Amniotic epithelial cell (primary cell): ENCODE measurements around the gene CDH4.
A peak's percentile ranks its signal among the peaks of the same experiment; 100 is the strongest.

Experiments
- DNase-seq: peaks from one replicate; pipeline ENCODE4 v3.0.0-alpha.2; 2010; ENCODE audit warnings: low read depth

CDH4 gene

DNA sequence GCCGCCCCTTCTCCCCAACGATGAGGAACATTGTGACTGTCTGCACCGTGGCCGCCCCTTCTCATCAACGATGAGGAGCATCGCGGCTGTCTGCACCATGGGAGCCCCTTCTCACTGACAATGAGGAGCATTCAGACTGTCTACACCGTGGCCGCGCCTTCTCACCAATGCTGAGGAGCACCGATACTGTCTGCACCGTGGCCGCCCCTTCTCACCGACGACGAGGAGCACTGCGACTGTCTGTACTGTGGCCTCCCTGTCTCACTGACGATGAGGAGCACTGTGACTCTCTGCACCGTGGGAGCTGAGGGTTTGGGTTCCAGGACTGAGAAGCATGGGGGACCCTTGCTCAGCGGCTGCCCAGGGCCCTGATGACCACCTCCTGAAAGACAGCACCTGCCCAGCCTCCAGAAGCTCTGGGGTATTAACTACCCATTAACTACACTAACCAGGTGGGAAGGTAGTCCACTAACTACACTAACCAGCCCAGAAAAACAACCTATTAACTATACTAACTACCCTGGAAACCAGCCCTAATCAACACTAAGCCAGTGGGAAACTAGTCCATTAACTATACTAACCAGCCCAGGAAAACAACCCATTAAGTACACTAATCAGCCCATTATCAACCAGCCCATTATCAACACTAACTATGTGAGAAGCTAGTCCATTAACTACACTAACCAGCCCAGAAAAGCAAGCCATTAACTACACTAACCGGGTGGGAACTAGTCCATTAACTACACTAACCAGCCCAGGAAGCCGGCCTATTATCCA lies 696.7 kb downstream of the CDH4 start:
- no peak for DNase-seq

DNA sequence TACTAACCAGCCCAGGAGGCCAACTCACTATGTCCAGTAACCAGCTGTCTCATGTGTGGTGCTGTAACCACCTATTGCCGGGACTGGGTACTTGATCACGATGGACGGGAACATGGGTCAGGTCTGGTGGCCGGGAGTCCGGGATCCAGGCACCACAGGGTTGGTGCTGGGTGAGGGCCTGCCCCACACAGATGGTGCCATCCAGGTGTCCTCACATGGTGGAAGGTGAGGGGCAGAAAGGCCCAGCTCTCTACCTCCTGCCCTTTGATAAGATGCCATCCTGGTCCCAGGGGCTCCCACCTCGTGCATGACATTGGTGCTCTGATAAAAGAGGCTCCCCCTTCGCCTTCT lies 697.3 kb downstream of the CDH4 start:
- DNase-seq = no peak

DNA sequence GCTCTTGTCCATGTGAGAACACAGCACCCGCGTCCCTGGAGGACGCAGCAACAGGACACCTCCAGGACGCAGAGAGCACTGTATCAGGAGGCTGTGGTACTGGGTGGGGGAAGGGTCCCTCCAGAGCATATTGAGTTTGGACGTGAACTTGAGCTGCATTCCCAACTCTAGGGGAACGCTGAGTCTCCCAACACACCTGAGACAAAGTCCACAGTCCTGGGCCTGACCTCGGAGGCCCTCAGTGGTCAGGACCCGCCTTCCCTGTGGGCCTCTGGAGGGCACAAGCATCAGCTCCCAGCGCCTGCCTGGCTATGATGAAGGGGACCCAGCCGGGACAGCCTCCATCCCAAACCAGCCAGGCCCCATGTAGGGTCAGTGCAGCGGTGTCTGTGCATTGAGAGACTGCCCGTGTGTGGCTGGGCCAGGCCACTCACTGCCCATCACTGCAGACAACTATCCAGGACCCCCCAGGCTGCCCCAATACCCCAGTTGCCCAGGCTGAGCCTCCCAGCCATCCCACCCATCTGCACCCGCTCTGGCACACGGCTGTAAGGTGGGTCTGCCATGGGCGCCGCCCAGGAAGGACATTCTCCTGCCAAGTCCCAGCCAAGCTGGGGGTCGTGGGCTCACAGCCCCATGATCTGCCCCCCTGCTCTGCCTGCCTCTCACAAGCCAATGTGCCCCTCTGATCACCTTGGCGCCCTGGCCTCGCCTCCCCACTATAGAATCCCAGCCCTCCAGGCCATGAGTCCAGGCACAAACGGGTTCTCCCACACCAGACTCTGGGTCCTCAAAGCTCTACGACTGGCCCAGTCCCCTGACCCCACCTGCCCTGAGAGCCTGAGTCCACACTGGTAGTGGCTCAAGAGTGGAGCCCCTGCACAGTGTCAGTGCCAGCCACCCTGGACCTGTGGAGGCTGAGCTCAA lies 697.9 kb downstream of the CDH4 start:
- no peak for DNase-seq

DNA sequence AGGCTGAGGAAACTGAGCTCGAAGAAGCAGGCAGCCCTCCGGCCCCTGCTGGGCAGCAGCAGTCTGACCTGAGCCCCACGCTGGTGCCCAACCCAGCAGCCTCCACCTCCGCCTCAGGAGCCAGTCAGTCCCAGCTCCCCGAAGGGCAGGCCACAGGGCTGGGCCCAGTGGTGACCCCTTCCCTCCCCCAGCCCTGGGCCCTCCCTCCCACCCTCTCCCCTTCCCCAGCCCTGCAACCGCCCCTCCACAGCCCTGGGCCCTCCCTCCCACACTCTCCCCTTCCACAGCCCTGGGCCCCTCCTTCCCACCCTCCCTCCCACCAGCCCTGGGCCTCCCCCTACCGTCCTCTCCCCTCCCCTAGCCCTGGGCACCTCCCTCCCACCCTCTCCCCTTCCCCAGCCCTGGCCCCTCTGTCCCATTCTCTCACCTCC lies 698.6 kb downstream of the CDH4 start:
- no peak for DNase-seq

DNA sequence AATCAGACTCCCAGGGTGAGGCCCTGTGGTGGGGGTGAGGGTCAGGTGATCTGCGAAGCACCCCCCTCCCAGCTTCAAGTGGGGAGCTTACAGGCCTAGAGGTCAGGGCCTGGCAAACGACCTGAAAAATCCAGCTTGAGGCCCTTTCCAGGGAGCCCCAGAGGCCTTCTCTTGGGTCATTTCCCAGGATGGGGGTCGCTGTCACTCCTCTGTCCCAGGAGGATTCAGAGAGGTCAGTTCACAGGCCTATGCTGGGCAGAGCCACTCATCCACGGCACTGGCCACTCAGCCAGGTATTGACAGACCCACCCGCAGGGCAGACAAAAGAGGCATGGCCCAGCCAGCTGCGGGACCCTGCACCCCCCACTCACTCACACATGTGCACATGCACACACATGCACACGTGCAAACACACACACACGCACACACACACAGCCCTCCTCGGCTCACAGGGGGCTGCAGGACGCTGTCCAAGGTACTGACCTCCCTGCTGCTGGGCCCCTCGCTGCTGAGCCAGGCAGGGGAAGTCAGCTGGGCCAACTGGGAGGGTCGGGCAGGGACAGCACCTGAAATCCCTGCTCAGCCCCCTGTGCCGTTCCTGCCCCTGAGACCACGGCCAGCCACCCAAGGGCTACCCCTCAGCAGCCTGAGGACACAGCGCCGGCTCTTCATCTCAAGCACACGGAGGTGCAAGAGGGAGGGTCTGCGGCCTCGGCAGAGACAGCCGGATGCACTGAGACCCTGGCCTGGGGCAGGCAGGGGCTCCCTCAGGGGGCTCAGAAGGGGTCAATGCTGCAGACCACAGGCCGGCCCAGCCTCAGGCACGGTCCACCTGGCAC lies 699.9 kb downstream of the CDH4 start:
- DNase-seq = peak; percentile 37

DNA sequence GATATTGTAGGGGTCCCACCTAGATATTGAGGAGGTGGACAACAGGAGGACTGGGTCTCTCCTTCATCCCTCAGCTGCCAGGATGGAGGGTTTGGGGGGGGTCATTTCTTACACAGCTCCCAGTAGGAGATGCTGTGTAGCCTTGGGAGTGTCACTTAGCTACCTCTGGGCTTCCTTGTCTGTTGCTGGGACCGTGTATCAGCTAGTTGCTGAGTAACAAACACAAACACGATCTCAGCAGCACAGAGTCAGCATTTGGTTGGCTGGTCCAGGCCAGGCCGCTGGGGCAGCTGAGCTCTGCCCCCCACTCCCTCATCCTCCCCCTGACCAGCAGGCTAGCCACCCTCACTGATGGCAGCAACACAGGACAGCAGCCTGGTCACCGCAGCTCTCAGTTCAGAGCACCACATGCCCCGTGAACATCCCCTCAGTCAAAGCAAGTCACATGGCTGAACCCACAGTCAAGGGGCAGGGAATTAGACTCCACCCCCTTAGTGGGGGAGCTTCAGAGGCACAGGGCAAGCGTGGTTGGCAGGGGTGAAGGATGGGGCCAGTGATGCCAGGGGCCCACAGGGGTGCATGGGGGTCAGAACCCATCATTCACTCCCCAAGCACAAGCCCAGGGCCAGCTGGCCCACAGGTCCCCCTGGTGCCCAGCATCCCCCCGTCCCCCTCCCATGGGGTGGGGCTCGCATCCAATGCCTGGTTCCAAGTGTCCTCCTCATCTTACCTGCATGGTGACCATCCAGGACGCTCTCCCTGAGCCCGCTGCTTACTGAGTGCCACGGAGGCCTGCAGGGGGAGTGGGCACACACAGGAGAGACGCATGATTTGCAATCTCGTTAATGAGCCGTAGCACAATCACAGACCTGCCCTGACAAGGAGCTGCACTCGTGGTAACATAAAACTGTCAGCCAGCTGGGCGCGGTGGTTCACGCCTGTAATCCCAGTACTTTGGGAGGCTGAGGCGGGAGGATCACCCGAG lies 701.3 kb downstream of the CDH4 start:
- DNase-seq = no peak

DNA sequence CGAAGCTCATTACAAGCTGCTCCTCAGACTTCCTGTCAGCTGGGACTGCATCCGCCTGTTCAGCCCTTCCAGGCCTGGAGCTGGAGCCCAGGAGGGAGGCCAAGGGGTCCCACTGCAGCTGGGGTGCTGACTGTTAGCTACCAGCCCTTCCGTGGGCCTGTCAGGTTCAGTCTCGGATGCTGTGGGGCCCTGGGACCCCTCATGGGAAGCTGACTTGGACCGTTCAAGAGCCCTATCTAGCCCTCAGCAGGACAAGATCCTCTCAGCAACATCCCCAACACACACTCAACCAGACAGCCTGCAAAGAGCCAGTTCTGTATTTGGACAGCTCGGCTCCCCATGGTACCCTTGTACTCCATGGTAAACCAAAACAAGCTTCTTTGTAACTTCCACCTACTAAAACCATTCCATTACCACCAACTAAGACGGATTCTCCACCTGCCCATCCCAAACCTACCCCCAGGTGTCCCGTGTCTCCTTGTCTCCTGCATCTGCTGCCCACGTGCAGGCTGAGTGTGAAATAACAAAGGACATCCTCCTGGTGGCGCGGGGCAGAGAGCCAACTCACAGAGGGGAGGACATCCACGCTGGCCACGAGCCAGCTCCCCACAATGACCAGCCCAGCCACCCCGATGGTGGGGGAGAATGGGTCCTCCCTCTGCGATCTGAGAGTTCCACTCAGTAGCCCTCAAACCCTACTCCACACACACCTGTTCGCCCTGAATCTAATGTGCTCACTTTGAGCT lies 702.4 kb downstream of the CDH4 start:
- DNase-seq = no peak

DNA sequence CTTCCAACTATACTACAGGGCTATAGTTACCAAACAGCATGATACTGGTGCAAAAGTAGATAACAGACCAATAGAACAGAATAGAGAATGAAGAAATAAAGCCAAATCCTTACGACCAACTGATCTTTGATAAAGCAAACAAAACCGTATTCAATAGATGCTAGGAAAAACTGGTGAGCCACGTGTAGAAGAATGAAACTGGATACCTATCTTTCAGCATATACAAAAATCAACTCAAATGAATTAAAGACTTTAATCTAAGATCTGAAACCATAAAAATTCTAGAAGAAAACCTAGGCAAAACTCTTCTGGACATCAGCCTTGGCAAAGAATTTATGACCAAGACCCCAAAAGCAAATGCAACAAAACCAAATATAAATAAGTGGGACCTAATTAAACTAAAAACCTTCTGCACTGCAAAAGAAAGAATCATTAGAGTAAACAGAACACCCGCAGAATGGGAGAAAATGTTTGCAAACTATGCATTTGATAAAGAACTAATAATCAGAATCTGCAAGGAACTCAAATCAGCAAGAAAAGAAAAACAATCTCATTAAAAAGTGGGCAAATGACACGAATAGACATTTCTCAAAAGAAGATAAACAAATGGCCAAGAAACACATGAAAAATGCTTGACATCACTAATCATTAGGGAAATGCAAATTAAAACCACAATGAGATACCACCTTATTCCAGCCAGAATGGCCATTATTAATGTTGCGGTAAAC lies 703.8 kb downstream of the CDH4 start:
- DNase-seq = no peak

DNA sequence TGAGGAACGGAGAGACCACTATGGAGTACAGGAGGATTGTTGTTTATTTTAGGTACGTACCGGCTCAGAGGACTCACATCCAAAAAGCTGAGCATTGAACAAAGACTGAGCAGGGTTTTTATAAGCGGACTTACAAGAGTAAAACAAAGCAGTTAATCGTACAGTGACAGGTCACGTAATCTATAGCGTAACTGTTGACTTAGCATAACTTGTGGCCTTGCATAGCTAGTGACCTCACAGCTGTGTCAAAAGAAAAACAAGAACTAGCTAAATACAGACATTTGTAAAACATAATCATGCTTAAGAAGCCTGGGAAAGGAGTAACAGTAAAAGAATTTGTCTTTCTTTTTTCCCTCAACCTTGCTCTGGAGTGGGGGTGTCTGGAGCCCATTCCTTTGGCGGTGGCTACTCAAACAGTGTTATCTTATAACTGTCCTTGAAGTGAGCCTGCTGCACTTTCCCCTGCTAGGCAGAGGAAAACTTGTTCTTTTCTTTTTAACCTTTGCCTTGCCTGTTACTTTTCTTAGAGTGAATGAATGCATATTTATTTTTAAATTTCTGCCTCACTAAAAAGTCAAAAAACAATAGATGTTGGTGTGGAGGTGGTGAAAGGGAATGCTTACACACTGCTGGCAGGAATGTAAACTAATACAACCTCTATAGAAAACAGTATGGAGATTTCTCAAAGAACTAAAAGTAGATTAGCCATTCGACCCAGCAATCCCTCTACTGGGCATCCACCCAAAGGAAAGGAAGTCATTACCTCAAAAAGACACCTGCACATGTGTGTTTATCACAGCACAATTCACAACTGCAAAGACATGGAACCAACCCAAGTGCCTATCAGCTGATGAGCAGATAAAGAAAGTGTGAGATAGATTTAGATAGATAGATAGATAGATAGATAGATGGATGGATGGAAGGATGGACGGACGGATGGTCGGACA lies 704.6 kb downstream of the CDH4 start:
- peak; percentile 87 for DNase-seq

DNA sequence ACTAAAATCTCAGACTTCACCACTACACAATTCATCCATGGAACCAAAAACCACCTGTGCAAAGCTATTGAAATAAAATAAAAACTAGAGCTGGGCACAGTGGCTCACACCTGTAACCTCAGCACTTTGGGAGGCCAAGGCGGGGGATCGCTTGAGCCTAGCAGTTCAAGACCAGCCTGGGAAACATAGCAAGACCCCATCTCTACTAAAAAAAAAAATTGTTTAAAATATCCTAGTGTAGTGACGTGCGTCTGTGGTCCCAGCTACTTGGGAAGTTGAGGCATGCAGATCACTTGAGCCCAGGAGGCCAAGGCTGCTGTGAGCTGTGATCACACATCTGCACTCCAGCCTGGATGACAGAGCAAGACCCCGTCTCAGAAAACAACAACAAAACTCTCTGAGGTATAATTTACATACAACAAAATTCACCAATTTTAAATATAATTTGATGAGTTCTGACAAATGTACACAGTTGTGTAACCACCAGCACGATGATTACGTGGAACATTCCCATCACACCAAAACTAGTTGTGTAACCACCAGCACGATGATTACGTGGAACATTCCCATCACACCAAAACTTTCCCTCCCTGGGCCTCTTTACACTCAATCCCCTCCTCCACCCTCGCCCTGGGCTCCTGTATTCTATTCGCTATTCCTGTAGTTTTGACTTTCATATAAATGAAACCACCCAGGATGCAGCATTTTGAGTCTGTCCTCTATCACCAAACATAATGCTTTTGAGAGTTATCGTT lies 706.1 kb downstream of the CDH4 start:
- peak; percentile 35 for DNase-seq

DNA sequence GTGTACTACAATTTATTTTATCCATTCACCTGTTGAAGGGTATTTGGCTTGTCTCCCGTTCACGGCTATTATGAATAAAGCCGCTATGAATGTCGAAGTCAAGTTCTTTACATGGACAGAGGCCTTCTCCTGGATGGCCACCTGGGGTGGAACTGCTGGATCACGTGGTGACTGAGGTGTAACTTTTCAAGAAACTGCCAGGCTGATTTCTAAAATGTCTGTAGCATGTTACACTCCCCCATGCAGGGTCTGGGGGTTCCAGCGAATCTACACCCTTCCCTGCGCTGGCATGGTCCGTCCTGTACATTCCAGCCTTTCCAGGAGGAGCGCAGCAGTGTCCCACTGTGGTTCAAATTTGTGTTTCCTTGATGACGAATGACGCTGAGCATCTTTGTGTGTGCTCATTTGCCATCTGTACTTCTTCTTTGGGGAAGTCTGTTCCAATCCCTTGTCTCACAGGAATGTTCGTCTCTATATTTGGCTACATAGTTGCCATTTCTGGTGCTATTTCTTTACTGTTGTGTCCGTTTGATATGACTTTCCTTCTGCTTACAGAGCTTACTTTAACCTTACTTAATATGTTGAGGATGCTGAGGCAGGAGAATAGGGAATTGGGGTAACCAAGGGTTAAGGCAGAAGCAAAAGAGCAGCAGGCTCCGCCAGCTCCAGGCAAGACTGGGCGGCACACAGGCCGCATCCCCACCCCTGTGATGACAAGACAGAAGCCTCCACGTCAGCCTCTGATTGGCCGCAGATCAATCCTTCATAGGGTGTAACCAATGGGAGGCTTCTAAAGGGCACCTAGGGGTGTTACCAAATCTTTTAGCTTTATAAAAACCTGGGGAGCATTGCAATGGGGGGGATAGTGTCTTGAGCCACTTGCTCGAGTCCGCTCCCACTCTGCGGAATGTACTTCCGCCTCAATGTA lies 707.0 kb downstream of the CDH4 start:
- DNase-seq = peak; percentile 3

DNA sequence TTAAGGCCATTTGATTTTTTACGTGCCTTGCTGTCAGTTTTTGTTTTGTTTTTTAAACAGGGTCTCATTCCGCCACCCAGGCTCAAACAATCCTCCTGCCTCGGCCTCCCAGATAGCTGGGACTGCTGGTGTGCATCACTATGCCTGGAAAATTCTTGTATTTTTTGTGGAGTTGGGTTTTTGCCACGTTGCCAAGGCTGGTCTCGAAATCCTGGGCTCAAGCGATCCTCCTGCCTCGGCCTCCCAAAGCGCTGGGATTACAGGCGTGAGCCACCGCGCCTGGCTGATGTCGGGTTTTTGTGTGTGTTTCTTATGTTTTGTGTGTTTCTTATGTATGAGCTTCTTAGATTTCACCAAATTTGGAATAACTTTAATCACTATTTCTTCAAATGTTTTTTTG lies 708.8 kb downstream of the CDH4 start:
- no peak for DNase-seq

DNA sequence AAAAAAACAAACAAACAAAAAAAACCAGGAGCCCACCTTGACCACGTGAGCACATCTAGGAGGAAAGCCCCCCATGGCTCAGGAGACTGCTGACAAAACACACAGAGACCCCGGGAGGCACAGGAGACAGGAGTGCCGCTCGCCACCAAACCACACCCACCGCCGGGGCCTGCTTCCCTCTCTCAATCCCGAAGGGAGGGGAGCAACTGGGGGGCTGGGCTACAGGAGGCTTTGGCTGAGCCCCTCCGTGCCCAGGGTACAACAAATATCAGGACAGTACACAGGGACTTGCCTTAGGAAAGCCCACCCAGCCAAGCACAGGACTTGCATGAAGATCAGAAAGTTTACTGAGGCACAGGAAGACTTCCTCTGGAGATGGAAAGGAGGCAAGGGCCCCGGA lies 711.1 kb downstream of the CDH4 start:
- no peak for DNase-seq

DNA sequence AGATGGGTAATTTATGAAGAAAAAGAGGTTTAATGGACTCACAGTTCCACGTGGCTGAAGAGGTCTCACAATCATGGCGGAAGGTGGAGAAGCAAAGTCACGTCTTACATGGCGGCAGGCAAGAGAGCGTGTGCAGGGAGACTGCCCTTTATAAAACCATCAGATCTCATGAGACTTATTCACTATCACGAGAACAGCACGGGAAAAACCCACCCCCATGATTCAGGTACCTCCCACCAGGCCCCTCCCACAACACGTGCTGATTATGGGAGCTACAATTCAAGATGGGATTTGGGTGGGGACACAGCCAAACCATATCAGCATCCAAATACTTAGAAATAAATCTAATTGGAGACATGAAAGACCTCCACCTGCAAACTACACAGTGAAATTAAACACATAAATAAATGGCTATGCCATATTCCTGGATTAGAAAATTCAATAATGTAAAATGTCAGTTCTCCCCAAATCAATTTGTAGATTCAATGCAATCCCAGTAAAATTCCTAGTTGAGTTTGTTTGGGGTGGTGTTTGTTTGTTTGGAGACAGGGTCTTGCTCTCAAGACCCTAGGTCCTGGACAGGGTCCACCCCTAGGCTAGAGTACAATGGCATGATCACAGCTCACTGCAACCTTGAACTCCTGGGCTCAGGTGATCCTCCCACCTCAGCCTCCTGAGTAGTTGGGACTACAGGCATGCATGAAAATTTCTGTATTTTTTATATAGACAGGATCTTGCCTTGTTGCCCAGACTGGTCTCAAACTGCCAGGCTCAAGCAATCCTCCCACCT lies 712.0 kb downstream of the CDH4 start:
- no peak for DNase-seq

DNA sequence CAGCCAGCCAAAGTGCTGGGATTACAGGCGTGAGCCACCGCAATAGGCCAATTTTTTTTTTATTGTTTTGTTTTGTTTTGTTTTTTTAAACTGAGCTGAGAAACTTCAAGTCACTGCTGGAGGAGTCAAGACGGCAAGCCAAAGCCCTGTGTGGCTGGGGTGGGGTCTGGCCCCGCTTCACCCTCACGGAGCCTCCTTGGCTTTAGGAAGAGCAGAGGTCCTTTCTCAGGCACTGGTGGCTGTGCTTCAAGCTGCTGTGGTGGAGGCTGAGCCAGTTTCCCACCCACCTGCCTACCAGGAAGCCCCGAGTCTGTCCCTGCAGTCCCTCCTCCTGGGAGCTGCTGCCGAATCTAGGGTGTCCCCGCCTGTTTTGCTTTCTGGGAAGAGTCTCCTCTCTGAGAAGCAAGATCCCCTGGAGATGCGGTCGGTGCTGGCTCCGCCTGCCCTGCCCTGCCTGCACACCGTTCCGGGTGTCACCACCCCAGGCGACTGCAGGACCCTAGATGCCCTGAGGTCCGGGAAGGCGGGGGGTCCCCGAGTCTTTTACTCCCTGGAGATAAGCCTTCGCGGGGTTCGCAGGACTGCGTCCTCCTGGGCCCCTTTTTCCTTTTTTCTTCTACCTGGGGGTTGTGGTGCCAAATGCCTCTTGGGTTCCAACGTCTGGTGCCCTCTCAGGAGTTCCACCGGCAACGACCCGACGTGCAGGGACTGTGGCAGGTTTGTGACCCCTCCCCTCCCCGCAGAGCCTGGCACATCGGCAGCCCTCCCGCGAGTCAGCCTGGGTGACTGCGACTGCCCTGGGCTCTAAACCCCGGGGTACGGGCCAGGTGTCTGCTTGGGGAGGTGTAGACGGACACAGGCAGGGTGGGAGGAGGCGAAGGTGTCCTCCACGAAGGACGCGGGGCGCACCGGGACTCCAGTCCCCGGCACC lies 712.9 kb downstream of the CDH4 start:
- no peak for DNase-seq
